MM.1S (cell line): Measurements from ENCODE around the gene ZNF569.
"Not testable (repeated sequence)": the region's sequence is repeated elsewhere in the genome, so short reads cannot be mapped to it uniquely, and the experiment has no call there.

Experiments used
- DNase-seq: peaks from one replicate; pipeline ENCODE4 v3.0.0-alpha.2; 2015
- H2AFZ ChIP-seq: fragments of 300-600 bp; sonication (generic); 2 replicates; pipeline ENCODE4 v1.6.0; 2016; ENCODE audit warnings: antibody characterized with exemption, low read length
- H3F3A ChIP-seq: fragments of 300-600 bp; sonication (generic); 2 replicates; pipeline ENCODE4 v1.6.1; 2016; ENCODE audit warnings: mild to moderate bottlenecking, antibody characterized with exemption, low read length, moderate library complexity, mixed read lengths; ENCODE audit not compliant: insufficient read depth
- H3K27ac ChIP-seq: fragments of 300-600 bp; sonication (generic); 2 replicates; pipeline ENCODE4 v1.5.1; 2016; ENCODE audit warnings: mild to moderate bottlenecking, low read length
- H3K27me3 ChIP-seq: fragments of 300-600 bp; sonication (generic); replicated peaks from 2 replicates; pipeline ENCODE4 v1.6.0; 2016; ENCODE audit warnings: low read length; ENCODE audit not compliant: insufficient read depth
- H3K36me3 ChIP-seq: fragments of 300-600 bp; sonication (generic); replicated peaks from 2 replicates; pipeline ENCODE4 v1.6.1; 2016; ENCODE audit warnings: mild to moderate bottlenecking, low read length, mixed read lengths; ENCODE audit not compliant: insufficient read depth
- H3K4me1 ChIP-seq: fragments of 300-600 bp; sonication (generic); 2 replicates; pipeline ENCODE4 v1.6.1; 2016; ENCODE audit warnings: low read length, mixed read lengths
- H3K4me2 ChIP-seq: fragments of 300-600 bp; sonication (generic); 2 replicates; pipeline ENCODE4 v1.6.0; 2016; ENCODE audit warnings: low read depth, low read length
- H3K4me3 ChIP-seq: fragments of 300-600 bp; sonication (generic); 2 replicates; pipeline ENCODE4 v1.5.1; 2016; ENCODE audit warnings: low read length, mixed read lengths
- H3K79me2 ChIP-seq: fragments of 300-600 bp; sonication (generic); 2 replicates; pipeline ENCODE4 v1.6.1; 2016; ENCODE audit warnings: mixed run types, low read length, mixed read lengths
- H3K9ac ChIP-seq: fragments of 300-600 bp; sonication (generic); 2 replicates; pipeline ENCODE4 v1.6.1; 2016; ENCODE audit warnings: low read length, mixed read lengths
- H3K9me2 ChIP-seq: fragments of 300-600 bp; sonication (generic); replicated peaks from 2 replicates; pipeline ENCODE4 v1.6.1; 2016; ENCODE audit warnings: mild to moderate bottlenecking, low read length, mixed read lengths; ENCODE audit not compliant: insufficient read depth
- H3K9me3 ChIP-seq: fragments of 300-600 bp; sonication (generic); replicated peaks from 2 replicates; pipeline ENCODE4 v1.6.1; 2016; ENCODE audit warnings: mild to moderate bottlenecking, low read length, mixed read lengths; ENCODE audit not compliant: insufficient read depth
- H4K20me1 ChIP-seq: fragments of 300-600 bp; sonication (generic); 2 replicates; pipeline ENCODE4 v1.6.1; 2016; ENCODE audit warnings: mild to moderate bottlenecking, low read length, moderate library complexity, mixed read lengths; ENCODE audit not compliant: insufficient read depth
- EZH2 ChIP-seq: fragments of 300-600 bp; sonication (generic); optimal IDR thresholded peaks from 2 replicates; pipeline ENCODE3; 2017; ENCODE audit warnings: low read depth, mild to moderate bottlenecking, antibody characterized with exemption, low read length, mixed read lengths
- EZH2phosphoT487 ChIP-seq: fragments of 300-600 bp; sonication (generic); IDR thresholded peaks from 2 replicates; pipeline ENCODE4 v1.6.1; 2018; ENCODE audit warnings: antibody characterized with exemption, low read length
- TF ChIP-seq, protein P1 (sequence below): fragments of 300-600 bp; sonication (generic); IDR thresholded peaks from 2 replicates; pipeline ENCODE4 v1.5.1; 2016; ENCODE audit warnings: antibody characterized with exemption, low read length, mixed read lengths

ZNF569 gene

GRCh38 chr19:37413313-37414084 lies 53.7 kb downstream of the ZNF569 start:
- Histone ChIP-seq H3F3A (no peaks in the 10 kb centered on the region), H3K79me2 (no peaks in the 10 kb centered on the region), H3K4me1 (no peaks in the 10 kb centered on the region), H4K20me1 (no peaks in the 10 kb centered on the region), H3K9me2 (no peaks in the 10 kb centered on the region), H3K4me2 (no peak overlapping the region), H3K36me3 (no peaks in the 10 kb centered on the region), H3K9me3 (no peaks in the 10 kb centered on the region), H3K9ac (no peak overlapping the region), H3K27me3 (no peaks in the 10 kb centered on the region), H2AFZ (no peak overlapping the region), H3K4me3 (no peak overlapping the region), H3K27ac (no peak overlapping the region)
- DNase-seq = no peak
- TF ChIP-seq EZH2 (no peak), EZH2phosphoT487 (no peak)

DNA sequence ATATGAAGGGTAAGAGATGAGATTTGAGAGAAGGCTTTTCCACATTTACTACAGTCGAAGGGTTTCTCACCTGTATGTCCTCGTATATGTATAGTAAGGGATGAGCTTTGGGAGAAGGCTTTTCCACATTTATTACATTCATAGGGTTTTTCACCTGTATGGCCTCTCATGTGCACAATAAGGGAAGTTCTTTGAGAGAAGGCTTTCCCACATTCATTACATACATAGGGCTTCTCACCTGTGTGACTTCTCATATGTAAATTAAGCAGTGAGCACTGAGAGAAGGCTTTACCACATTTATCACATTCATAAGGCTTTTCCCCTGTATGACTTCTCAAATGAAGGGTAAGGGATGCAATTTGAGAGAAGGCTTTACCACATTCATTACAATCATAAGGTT lies 54.5 kb downstream of the ZNF569 start:
- Histone ChIP-seq H3K9me2 (no peaks in the 10 kb centered on the region), H3K79me2 (no peaks in the 10 kb centered on the region), H3K4me3 (no peak overlapping the region), H3K9me3 (no peaks in the 10 kb centered on the region), H3K27ac (no peak overlapping the region), H3K27me3 (no peaks in the 10 kb centered on the region), H3F3A (no peaks in the 10 kb centered on the region), H3K4me2 (no peak overlapping the region), H3K9ac (no peak overlapping the region), H4K20me1 (no peaks in the 10 kb centered on the region), H3K4me1 (no peaks in the 10 kb centered on the region), H3K36me3 (no peaks in the 10 kb centered on the region), H2AFZ (no peak overlapping the region)
- DNase-seq = no peak
- no peak for TF ChIP-seq EZH2
- no peak for TF ChIP-seq EZH2phosphoT487
- TF ChIP-seq, protein P1, sequence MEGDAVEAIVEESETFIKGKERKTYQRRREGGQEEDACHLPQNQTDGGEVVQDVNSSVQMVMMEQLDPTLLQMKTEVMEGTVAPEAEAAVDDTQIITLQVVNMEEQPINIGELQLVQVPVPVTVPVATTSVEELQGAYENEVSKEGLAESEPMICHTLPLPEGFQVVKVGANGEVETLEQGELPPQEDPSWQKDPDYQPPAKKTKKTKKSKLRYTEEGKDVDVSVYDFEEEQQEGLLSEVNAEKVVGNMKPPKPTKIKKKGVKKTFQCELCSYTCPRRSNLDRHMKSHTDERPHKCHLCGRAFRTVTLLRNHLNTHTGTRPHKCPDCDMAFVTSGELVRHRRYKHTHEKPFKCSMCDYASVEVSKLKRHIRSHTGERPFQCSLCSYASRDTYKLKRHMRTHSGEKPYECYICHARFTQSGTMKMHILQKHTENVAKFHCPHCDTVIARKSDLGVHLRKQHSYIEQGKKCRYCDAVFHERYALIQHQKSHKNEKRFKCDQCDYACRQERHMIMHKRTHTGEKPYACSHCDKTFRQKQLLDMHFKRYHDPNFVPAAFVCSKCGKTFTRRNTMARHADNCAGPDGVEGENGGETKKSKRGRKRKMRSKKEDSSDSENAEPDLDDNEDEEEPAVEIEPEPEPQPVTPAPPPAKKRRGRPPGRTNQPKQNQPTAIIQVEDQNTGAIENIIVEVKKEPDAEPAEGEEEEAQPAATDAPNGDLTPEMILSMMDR = no peak

GRCh38 chr19:37406140-37406846 lies 61.0 kb downstream of the ZNF569 start:
- H3K4me3 ChIP-seq, H2AFZ ChIP-seq, H3F3A ChIP-seq, H3K79me2 ChIP-seq, H4K20me1 ChIP-seq, DNase-seq, H3K36me3 ChIP-seq, H3K4me1 ChIP-seq, H3K9me3 ChIP-seq, H3K27me3 ChIP-seq, H3K27ac ChIP-seq, H3K9me2 ChIP-seq, H3K4me2 ChIP-seq, H3K9ac ChIP-seq: not testable (repeated sequence)

DNA sequence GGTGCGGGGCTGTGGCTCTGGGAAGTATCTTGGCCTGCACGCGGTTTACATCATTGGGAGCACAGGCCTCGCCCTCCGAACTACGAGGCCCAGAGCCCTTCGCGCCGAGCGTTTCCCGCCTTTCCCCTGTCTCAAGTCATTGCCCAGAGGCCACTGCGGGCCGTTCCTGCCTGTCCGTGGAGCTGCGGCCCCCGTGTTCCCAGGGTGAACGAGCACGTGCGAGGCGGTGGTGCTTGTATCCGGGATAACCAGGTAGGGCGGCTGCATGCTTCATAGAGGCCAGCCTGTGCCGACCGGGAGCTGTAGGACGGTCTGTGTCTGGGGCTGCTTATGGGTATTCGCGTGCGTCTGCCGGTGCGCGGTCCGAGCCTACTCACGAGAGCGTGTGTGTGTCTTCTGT lies 63.8 kb downstream of the ZNF569 start:
- Histone ChIP-seq H3F3A (no peaks in the 10 kb centered on the region), H3K27me3 (no peaks in the 10 kb centered on the region), H3K36me3 (no peaks in the 10 kb centered on the region), H3K9ac (no peak overlapping the region), H2AFZ (no peak overlapping the region), H3K79me2 (no peaks in the 10 kb centered on the region), H3K27ac (no peak overlapping the region), H3K4me1 (no peaks in the 10 kb centered on the region), H3K4me3 (no peak overlapping the region), H3K4me2 (no peak overlapping the region), H4K20me1 (no peaks in the 10 kb centered on the region), H3K9me3 (no peaks in the 10 kb centered on the region), H3K9me2 (no peaks in the 10 kb centered on the region)
- no peak for DNase-seq
- TF ChIP-seq EZH2 (no peak), EZH2phosphoT487 (no peak)
- TF ChIP-seq, protein P1 = no peak
